Right hindlimb (tissue), 1 donor: ENCODE data around the gene MIF4GD.
"Not testable (repeated sequence)": the region's sequence is repeated elsewhere in the genome, so short reads cannot be mapped to it uniquely, and the experiment has no call there.

Experiments used
- DNase-seq: peaks from one replicate; pipeline ENCODE4 v3.0.0-alpha.2; 2018

The MIF4GD gene, protein sequence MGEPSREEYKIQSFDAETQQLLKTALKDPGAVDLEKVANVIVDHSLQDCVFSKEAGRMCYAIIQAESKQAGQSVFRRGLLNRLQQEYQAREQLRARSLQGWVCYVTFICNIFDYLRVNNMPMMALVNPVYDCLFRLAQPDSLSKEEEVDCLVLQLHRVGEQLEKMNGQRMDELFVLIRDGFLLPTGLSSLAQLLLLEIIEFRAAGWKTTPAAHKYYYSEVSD

DNA sequence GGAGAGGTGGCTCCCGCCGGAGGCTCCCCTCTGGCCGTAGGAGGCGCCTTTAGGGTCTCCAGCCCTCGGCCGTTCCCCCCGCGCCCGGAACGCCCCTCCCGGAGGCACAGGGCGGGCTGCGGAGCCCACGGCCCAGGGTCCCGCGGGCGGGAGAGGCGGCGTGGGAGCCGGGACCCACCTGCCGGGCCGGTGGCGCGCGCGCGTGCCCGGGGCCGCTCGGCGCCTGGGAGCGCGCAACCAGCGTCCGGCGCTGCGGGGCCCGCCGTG is at the start of gene MIF4GD:
Gene MIF4GD, minus strand, starts transcription at position 266 of the 267 bp plus-strand sequence. CDS start 1,036 bp downstream, outside the sequence.
- DNase-seq: no peak

DNA sequence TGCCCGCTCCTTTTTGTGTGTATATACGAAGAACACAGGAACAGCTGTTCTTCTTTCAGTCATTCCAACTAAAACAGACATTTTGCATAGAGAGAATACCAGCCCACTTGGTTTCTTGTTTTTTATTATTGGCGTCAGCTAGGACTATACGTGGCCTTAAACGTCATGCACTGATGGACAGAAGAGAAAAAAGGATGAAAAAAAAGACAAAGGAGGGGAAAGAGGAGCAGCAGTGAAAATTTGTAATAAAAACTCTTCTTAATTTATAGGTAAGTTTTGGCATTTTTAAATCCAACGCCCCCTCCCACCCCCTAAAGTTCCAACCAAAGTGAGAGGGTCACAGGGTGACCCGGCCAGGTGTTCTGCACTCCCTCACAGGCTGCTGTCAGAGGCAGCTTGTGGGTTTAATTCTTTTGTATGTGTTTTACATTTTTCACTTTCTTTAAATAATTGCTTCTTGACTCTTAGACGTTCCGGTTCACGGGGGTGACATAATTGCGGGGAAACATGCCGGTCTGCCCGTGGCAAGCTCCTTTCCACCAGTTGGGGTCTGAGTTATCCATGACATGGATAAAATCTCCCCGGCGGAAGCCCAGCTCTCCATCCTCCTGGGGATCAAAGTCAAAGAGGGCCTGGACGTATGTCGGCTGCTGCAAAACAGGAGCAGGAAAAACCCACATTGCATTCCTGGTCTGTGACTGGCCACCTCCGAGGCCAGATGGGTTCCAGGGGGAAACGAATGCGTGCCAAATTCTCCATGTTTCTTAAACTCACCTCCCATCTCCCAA is 49.1 kb upstream of the MIF4GD start:
- DNase-seq: no peak

DNA sequence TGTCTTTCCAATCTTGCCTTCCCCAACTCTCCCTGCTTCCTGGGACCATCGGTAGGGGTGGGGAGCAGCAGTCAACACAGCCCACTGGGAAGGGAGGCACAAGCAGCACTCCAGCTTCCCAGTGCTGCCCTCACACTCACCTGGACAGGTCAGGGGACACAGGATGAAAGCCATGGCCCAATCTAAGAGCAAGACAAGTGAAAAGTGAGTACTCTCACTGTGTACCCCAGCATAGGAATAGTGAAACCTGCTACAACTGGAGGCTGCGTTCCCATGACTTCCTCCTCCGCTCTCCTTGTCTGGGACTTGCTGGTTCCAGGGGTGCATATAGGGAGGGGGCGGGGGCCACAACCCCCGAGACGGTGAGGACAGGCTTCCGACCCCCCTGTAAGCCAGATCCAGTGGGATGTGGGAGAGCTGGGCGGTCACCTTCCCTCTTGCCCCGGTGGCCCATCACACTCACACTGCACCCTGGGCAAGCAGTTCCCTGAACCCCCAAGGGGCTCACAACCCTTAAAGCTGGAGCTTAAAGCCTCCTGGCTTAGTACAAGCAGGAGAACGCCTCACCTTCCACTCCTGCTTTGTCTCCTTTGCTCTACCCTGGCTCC is 47.7 kb upstream of the MIF4GD start:
- no peak for DNase-seq

DNA sequence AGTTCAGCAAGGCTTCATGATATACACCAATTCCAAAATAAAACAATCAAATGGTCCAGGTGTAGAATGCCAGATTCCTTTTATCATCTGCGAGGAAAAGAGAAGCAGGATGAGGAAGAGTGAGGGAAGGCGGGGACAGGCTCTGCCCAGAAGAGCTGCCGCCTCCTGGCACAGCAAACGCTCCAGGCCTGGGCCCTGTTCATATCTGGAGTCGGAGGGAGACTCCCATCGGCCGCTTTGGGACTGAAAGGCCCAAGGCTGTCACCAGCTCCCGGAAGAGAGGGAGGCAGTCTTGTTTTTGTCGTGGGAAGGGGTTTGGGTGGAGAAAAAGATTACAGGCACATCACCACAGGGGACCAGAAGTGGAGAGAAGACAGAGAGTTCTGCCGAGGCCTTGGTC is 47.2 kb upstream of the MIF4GD start:
- DNase-seq: no peak

DNA sequence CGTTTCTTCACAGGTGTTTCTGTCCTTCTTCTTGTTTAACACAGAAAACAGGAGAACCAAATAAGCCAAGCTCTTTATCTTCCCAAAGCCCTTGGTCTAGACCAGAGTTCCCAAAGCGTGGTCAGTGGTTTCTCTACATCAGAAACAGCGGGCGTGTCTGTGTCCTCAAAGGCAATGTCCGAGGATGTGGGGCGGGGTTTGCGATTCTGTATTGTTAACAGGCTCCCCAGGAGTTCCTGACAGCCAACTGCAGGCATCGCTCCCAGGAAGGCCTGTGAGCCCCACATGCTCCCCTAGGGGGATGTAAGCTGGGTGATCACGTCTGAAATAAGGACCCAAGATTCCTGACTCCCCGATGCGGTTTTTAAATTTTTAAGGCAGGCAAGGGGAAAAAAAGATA is 46.6 kb upstream of the MIF4GD start:
- DNase-seq: no peak

DNA sequence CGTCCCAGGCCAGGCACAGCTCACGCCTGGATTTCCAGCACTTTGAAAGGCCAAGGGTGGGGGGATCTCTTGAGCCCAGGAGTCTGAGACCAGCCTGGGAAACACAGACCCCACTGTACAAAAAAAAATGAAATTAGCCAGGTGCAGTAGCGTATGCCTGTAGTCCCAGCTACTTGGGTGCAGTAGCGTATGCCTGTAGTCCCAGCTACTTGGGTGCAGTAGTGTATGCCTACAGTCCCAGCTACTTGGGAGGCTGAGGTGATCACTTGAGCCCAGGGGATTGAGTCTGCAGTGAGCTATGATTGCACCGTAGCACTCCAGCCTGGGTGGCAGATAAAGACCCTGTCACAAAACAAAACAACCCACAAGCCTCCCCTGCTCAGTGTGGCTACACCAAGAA is 45.2 kb upstream of the MIF4GD start:
- DNase-seq: no peak

DNA sequence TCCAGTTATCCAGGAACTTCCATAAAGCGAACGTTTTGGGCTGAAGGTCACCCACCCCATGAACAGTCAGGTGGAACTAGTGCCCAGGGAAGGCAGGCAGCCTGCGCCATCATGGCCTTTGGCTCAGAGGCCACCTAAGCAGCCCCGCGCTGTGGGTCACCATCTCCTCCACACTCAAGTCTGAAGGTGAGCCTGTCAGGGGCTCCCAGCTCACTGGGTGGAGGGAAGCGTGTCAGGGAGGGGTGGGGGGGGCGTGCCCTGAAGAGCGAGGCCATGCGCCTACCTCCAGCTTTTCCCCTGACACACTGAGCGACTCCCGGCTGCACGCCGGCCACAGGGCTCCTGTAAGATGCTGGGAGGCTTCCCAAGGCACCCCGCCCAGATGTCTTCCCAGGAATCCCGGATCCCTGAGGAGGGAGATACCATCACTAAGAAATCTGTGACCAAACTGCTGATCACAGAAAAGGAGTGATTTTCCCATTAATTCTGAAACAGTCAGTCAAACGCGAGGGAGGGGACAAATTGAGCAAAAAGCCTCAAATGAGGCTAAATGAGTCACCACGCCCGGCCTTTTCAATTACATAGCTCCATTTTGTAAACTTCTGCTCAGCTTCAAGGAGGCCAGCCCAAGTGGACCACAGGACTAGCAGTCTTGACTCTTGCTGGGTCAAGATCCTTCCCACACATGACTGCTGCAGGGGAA is 44.7 kb upstream of the MIF4GD start:
- no peak for DNase-seq

DNA sequence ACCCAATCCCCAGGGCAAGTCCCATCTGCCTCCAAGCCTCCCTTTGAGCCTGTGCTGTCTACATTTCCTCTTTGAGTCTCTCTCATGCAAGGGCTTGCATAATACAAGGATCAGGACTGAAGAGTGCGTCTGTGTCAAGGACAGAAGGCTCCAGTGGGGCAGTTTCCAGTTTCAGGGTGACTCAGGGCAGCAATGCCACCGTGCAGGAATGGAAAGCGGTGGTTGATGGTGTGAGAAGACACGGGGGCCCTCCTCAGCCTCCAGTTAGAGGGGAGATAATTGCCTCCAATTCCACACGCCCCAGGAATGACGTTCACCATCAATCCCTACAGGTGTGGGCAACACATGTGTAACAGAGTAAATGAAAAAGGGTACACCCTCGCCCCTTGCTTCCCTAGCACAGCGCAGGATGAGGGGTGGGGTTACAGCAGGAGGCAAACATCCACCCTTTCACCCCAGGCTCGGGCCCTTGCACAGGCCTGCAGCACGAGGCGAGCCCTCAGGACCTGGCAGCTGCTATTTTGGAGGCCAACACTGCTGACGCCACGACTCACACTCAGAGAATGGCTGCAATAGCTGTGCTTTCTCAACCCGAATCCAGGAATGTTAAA is 43.0 kb upstream of the MIF4GD start:
- DNase-seq: no peak

DNA sequence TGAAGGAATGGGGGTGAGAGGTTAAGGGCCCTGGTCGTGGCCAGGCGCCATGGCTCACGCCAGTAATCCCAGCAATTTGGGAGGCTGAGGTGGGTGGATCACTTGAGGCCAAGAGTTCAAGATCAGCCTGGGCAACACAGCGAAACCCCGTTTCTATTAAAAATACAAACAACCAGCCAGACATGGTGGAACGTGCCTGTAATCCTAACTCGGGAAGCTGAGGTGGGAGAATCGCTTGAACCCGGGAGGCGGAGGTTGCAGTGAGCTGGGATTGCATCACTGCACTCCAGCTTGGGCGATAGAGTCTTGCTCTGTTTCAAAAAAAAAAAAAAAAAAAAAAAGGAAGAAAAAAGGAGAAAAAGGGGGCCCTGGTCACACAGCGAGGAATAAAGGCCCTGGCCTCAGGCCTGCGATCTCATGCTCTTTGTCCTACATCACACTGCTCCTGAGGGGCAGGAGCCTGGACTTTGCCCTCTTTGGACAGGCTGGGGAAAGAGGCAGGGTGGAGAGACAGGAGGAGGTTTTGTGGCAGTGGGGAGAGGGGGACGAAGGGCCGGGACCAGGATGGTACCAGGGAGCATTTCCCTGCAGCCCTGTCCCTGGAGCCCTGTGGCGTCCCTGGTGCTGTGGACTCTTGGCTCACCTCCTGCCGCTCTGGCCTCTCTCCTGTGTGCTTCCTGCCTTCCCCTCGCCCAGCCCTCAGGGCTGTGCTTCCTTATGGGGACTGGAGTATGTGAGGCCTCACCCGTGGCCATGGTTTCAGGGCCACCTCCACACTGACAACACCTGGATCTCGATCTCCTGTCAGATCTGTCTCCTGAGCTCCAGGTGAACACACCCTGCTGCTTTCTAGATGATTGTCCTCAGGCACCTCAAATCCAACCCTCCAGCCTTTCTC is 38.0 kb upstream of the MIF4GD start:
- no peak for DNase-seq

DNA sequence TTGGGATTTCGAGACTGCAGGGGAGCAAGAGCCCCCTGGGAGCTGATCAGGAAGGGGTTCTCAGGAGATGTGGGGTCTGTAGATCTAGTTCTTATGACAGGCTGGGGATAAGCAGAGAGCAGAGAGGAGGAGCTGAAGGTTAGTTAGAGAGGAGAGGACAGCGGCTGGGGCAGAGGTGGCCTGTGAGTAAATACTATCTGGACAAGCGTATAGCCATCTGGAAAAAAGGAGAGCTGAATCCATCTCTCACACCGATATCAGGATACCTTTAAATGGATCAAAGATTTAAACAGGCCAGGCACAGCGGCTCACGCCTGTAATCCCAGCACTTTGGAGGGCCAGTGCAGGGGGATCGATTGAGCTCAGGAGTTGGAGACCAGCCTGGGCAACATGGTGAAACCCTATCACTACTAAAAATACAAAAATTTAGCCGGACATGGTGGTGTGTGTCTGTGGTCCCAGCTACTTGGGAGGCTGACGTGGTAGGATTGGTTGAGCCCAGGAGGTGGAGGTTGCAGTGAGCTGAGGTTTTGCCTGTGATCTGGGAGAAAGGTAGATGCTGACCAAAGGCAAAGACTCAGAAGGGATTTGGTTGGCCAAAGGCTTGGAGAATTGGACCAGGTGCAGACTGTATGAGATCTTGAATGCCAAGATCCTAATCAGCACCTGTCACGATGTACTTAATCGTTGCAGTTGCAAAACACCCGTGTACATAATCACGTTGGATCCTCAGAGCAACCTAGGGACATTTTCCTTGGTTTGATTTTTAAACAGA is 37.1 kb upstream of the MIF4GD start:
- DNase-seq: no peak

DNA sequence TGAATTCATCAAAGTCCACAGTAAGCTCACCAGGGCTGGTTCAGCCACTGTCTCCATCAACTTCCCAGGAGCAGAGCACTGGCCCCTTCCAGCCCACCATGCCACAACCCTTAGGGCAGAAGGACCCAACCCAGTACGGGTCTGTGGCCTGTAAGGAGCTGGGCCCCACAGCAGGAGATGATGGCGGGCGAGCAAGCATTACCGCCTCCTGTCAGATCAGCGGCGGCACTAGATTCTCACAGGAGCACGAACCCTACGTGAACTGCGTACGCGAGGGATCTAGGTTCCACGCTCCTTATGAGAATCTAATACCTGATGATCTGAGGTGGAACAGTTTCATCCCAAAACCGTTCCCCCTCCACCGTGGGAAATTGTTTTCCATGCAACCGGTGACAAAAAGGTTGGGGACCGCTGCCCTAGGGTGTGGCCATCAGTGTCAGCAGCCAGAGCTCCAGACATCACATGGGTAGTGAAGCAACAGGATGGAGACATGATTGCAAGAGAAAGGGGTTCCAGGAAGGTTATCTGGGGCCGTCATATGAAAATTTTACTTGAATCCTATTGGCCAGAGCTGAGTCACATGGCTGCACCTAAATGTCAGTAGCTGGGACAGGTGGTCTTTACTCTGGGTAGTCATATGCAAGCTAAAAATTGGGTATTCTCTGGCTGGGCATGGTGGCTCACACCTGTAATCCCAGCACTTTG is 30.6 kb upstream of the MIF4GD start:
- DNase-seq: no peak

DNA sequence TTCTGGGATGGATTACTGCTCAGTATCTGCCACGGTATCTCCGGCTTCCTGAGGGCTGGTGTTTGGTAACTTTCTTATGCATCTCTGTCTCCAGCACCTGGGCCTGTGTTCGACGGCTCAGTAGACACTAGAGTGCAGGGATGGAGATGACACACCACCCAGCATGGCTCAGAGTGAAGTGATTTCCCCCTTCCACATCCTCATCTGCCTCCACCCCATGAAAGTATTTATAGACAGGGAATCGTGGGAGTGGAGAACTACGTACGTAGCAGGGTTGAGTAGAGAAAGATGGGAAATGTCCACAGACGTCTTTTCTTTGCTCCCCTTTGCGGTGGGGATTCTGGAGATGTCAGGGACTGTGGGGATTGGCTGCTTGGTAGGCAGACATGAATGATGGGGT is 30.0 kb upstream of the MIF4GD start:
- no peak for DNase-seq

DNA sequence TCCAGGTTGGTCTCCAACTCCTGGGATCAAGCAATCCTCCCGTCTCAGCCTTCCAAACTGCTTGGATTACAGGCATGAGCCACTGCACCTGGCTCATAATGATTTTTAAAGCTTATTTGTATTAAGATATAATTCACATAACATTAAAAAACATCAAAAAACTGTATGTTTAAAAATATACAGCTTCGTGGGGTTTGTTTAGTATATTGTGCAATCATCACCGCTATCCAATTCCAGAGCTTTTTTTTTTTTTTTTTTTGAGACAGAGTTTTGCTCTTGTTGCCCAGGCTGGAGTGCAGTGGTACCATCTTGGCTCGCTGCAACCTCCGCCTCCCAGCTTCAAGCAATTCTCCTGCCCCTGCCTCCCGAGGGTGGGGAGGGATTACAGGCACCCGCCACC is 29.2 kb upstream of the MIF4GD start:
- DNase-seq: no peak

DNA sequence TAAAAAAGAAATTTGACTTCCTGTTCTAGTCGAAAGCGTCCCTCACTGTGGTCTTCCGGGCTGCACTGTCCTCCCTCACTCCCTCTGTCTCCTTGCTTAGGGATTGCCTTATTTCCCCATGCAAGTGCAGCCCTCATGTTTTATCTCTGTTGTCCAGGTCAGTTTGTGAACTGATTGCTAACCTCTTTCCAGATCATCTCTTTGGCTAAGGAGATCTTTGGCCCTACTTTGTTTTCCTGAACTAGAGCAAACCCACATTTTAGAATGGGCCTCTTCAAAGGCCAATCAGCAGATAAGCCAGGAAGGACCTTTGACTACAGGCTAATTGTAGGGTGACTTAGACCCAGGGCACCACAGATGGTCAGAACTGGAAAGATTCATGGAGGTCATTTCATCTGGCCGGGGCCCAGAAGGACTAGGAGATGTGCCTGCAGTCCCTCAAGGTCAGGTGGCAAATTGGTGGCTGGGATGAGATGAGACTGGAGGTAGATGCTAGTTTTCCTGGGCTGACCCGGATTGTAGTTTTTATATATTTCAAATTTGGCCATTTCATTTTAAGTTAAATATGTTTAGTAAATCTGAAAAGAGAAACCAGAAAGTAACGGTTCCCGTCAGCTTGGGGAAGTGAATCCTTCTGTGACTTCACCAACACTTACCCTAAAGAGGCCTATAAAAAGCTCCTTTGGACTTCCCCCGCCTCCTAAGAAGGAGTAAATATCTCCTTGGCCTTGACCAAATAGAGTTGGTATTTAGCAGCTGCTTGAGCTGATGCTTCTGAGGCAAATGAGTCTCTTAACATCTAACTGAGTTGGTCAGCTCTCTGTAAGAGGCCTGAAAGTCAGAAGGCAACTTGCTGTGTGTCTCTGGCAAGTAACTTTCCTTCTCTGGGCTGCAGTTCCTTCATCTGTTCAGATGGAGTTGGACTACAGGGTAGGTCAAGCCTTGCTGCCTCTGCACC is 24.4 kb upstream of the MIF4GD start:
- no peak for DNase-seq

DNA sequence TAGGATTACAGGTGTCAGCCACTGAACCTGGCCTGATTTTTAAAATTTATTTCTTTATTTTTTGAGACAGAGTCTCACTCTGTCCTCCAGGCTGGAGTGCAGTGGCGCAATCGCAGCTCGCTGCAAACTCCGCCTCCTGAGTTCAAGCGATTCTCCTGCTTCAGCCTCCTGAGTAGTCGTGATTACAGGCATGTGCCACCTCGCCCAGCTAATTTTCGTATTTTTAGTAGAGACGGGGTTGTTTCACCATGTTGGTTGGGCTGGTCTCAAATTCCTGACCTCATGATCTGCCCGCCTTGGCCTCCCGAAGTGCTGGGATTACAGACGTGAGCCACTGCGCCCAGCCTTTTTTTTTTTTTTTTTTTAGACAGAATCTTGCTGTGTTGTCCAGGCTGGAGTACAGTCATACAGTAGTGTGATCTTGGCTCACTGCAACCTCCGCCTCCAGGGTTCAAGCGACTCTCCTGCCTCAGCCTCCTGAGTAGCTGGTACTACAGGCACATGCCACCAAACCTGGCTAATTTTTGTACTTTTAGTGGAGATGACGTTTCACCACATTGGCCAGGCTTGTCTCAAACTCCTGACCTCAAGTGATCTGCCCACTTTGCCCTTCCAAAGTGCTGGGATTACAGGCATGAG is 21.9 kb upstream of the MIF4GD start:
- DNase-seq: not testable (repeated sequence)

DNA sequence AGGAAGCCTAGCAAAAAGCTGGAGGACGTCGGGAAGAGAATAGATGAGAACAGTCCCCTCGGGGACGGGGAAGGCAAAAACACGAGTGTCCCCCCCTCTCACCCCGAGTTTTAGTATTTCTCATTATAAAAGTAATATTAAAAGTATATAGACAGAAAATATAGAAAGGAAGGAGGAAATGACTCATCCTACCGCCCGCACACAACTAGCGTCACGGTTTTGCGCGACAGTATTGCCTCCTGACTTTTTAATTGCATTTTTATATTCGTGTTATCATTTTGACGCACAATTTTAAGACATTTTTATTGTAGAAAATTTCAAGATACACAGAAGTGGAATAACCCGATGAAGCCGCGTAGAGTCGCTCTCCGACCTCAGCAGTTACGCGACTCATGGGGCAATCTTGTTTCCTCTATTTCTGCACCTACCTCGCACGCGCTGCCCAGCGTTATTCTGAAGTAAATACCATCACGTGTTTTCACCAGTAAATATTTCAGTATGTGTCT is 18.9 kb upstream of the MIF4GD start:
- peak; percentile 48 for DNase-seq

DNA sequence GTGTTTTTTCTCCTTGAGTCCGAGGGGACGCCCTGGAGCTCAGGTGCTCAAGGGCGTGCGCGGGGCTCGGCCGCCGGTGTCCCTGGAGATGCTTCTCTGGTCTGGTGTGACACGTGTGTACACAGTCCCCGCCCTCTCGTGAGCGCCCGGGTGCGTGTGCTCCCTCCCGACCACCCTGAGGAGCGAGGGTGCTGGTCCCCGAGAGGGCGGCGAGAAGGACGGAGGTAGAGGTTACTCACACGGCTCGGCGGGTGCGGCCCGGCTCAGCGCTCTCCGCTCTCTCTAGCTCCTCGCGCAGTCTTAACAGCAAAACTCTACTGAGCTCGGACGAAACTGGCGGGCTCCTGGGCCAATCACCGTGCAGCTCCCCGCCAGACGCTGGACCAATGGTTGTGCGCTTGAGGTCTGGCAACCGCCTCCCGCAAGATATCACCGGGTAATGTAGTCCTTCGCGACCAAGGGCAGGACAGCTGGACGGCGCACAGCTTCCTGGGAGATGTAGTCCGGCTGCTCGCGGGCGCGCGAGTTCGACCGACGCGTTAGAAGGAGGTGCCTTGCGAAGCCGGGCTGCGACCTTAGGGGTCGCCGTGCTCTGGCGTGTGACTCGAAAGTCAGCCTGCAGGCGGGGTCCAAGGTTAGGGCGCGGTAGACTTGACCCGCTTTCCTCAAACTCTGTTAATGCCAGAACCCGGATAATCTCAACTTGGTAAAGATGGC is 18.2 kb upstream of the MIF4GD start, which contains the start of gene SLC25A19:
Gene SLC25A19, minus strand, starts transcription at position 319 of the 717 bp plus-strand sequence. CDS start 2,669 bp downstream, outside the sequence.
- DNase-seq: peak; percentile 99

DNA sequence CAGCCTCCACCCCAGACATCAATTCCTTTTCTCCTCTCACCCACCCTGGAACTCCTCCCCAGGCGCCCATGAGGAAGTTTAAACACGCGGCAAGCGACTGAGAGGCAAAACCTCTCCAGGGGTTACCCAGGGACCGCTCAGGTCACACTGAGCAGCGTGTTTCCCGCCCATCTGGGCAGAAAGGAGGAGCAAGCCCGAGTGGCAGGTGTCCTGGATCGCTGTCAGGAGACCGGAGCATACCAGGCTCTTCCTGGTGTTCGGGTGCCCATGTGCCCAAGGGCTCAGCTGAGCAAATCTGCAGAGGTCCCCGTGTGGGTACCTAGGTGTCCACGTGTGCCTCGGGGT is 17.7 kb upstream of the MIF4GD start:
- no peak for DNase-seq
